EH (cell line): ENCODE data around the gene CAMTA1.
"Not testable (repeated sequence)": the region's sequence is repeated elsewhere in the genome, so short reads cannot be mapped to it uniquely, and the experiment has no call there.

Experiments used
- DNase-seq: peaks from one replicate; pipeline ENCODE4 v3.0.0-alpha.2; 2015; ENCODE audit warnings: low read depth

The CAMTA1 gene

GRCh38 chr1:6785318-6785727 lies at the start of gene CAMTA1:
Gene CAMTA1, plus strand, starts transcription at chr1:6785454. Its CDS starts 77 bp downstream, at chr1:6785531.
- DNase-seq = no peak

- no peak for DNase-seq
Observed at GRCh38 chr1:6738987-6739676, 46.1 kb upstream of the CAMTA1 start.

GRCh38 chr1:6742676-6743188 lies 42.5 kb upstream of the CAMTA1 start:
- DNase-seq = not testable (repeated sequence)

GRCh38 chr1:6743189-6744101 lies 41.8 kb upstream of the CAMTA1 start:
- peak; percentile 91 for DNase-seq

- no peak for DNase-seq
Observed at GRCh38 chr1:6745073-6745472, 40.2 kb upstream of the CAMTA1 start.

- no peak for DNase-seq
Observed at GRCh38 chr1:6747674-6748073, 37.6 kb upstream of the CAMTA1 start.

- no peak for DNase-seq
Observed at GRCh38 chr1:6750490-6750889, 34.8 kb upstream of the CAMTA1 start.

- peak; percentile 45 for DNase-seq
Observed at GRCh38 chr1:6753320-6754140, 31.7 kb upstream of the CAMTA1 start.

- no peak for DNase-seq
Observed at GRCh38 chr1:6756457-6756856, 28.8 kb upstream of the CAMTA1 start.

- DNase-seq = no peak
Observed at GRCh38 chr1:6757719-6758435, 27.4 kb upstream of the CAMTA1 start.

GRCh38 chr1:6761196-6761737 lies 24.0 kb upstream of the CAMTA1 start:
- DNase-seq = no peak

- DNase-seq = no peak
Observed at GRCh38 chr1:6762060-6762459, 23.2 kb upstream of the CAMTA1 start.

- peak; percentile 89 for DNase-seq
Observed at GRCh38 chr1:6770751-6771440, 14.4 kb upstream of the CAMTA1 start.

- DNase-seq = no peak
Observed at GRCh38 chr1:6771441-6771769, 13.8 kb upstream of the CAMTA1 start.

GRCh38 chr1:6774381-6774780 lies 10.9 kb upstream of the CAMTA1 start:
- no peak for DNase-seq

GRCh38 chr1:6775261-6776043 lies 9.8 kb upstream of the CAMTA1 start:
- DNase-seq = no peak

GRCh38 chr1:6776389-6776788 lies 8.9 kb upstream of the CAMTA1 start:
- no peak for DNase-seq

GRCh38 chr1:6776895-6777294 lies 8.4 kb upstream of the CAMTA1 start:
- no peak for DNase-seq

GRCh38 chr1:6777813-6778212 lies 7.4 kb upstream of the CAMTA1 start:
- DNase-seq = no peak
